Nephron progenitor cell (in vitro differentiated cells): ENCODE results near the gene SPDL1.

Source experiments
- DNase-seq: peaks from one replicate; pipeline ENCODE4 v3.0.0; 2021
- H3K27ac Mint-ChIP-seq: 2 replicates; pipeline ENCODE4 v1.8.0; 2021; ENCODE audit warnings: mild to moderate bottlenecking, moderate library complexity, mixed read lengths
- H3K27me3 Mint-ChIP-seq: 2 replicates; pipeline ENCODE4 v1.8.0; 2021; ENCODE audit warnings: mild to moderate bottlenecking, low read depth, mixed read lengths; ENCODE audit not compliant: poor library complexity
- H3K36me3 Mint-ChIP-seq: 2 replicates; pipeline ENCODE4 v1.8.0; 2021; ENCODE audit warnings: low read depth, mixed read lengths
- H3K4me1 Mint-ChIP-seq: 2 replicates; pipeline ENCODE4 v1.8.0; 2021; ENCODE audit warnings: mixed read lengths
- H3K4me3 Mint-ChIP-seq: 2 replicates; pipeline ENCODE4 v1.8.0; 2021; ENCODE audit warnings: mild to moderate bottlenecking, moderate library complexity, mixed read lengths
- H3K9me3 Mint-ChIP-seq: 2 replicates; pipeline ENCODE4 v1.8.0; 2021; ENCODE audit warnings: mild to moderate bottlenecking, moderate library complexity, mixed read lengths
- CTCF ChIP-seq: fragments of 200-600 bp; sonication (generic); IDR thresholded peaks from 2 replicates; pipeline ENCODE4 v1.5.0; 2021; ENCODE audit warnings: antibody characterized with exemption

SPDL1 gene

GRCh38 chr5:169646856-169647255, 63.3 kb downstream of the SPDL1 start:
- Mint-ChIP-seq H3K27ac (peak overlapping the region; percentile 18), H3K4me3 (no peak overlapping the region), H3K4me1 (peaks cover 28% of the 10 kb centered on the region), H3K27me3 (peaks cover 22% of the 10 kb centered on the region), H3K36me3 (no peaks in the 10 kb centered on the region), H3K9me3 (no peaks in the 10 kb centered on the region)
- no peak for DNase-seq
- TF ChIP-seq CTCF: no peak

GRCh38 chr5:169647566-169647965, 64.0 kb downstream of the SPDL1 start:
- DNase-seq: no peak
- Mint-ChIP-seq H3K27ac (no peak overlapping the region), H3K4me1 (peaks cover 28% of the 10 kb centered on the region), H3K9me3 (no peaks in the 10 kb centered on the region), H3K27me3 (peaks cover 22% of the 10 kb centered on the region), H3K4me3 (no peak overlapping the region), H3K36me3 (no peaks in the 10 kb centered on the region)
- no peak for TF ChIP-seq CTCF

GRCh38 chr5:169648725-169649310, 65.2 kb downstream of the SPDL1 start:
- Mint-ChIP-seq H3K27ac (no peak overlapping the region), H3K36me3 (no peaks in the 10 kb centered on the region), H3K9me3 (no peaks in the 10 kb centered on the region), H3K4me3 (no peak overlapping the region), H3K27me3 (peaks cover 19% of the 10 kb centered on the region), H3K4me1 (peaks cover 26% of the 10 kb centered on the region)
- DNase-seq: no peak
- no peak for TF ChIP-seq CTCF

GRCh38 chr5:169649486-169649885, 65.9 kb downstream of the SPDL1 start:
- Mint-ChIP-seq H3K27me3 (peaks cover 17% of the 10 kb centered on the region), H3K27ac (no peak overlapping the region), H3K4me3 (no peak overlapping the region), H3K4me1 (peaks cover 21% of the 10 kb centered on the region), H3K36me3 (no peaks in the 10 kb centered on the region), H3K9me3 (no peaks in the 10 kb centered on the region)
- DNase-seq: no peak
- TF ChIP-seq CTCF: no peak

- TF ChIP-seq CTCF: no peak
- H3K36me3 Mint-ChIP-seq: no peaks in the 10 kb centered on the region
- DNase-seq: no peak
- peaks cover 21% of the 10 kb centered on the region for H3K4me1 Mint-ChIP-seq
- H3K27ac Mint-ChIP-seq: peak overlapping the region; percentile 49
- H3K9me3 Mint-ChIP-seq: no peaks in the 10 kb centered on the region
- H3K27me3 Mint-ChIP-seq: peaks cover 17% of the 10 kb centered on the region
- no peak overlapping the region for H3K4me3 Mint-ChIP-seq
Observed at GRCh38 chr5:169650701-169651331, 67.2 kb downstream of the SPDL1 start.

GRCh38 chr5:169651526-169651925, 68.0 kb downstream of the SPDL1 start:
- no peak for DNase-seq
- Mint-ChIP-seq H3K4me1 (peaks cover 21% of the 10 kb centered on the region), H3K36me3 (no peaks in the 10 kb centered on the region), H3K27me3 (peaks cover 17% of the 10 kb centered on the region), H3K9me3 (no peaks in the 10 kb centered on the region), H3K27ac (no peak overlapping the region), H3K4me3 (no peak overlapping the region)
- TF ChIP-seq CTCF: no peak
